ENCODE results near the gene EFR3B. TPM values are rescaled to one million over a fixed set of nuclear protein-coding genes. Genes with fewer than 3 reads are reported as not detected.

EFR3B gene
- total and polyA plus RNA-seq, 2 donors from 2014 or later = 0.39 to 1.1 TPM

GRCh38 chr2:25115249-25115883 lies 73.5 kb downstream of the EFR3B start:
- H3K27me3 ChIP-seq (ENCODE audit: control insufficient read depth, insufficient read depth, low read length) = no peaks in the 10 kb centered on the region
- no peak overlapping the region for H3K9ac ChIP-seq (ENCODE audit: low read length in 3 of 3)
- H3K4me1 ChIP-seq (ENCODE audit: control insufficient read depth in 2 of 3, insufficient read depth in 2 of 3, low read depth in 1 of 3, low read length in 3 of 3) = no peaks in the 10 kb centered on the region
- no peak overlapping the region for H3K4me3 ChIP-seq (ENCODE audit: low read length in 3 of 3)
- TF ChIP-seq, protein P1, sequence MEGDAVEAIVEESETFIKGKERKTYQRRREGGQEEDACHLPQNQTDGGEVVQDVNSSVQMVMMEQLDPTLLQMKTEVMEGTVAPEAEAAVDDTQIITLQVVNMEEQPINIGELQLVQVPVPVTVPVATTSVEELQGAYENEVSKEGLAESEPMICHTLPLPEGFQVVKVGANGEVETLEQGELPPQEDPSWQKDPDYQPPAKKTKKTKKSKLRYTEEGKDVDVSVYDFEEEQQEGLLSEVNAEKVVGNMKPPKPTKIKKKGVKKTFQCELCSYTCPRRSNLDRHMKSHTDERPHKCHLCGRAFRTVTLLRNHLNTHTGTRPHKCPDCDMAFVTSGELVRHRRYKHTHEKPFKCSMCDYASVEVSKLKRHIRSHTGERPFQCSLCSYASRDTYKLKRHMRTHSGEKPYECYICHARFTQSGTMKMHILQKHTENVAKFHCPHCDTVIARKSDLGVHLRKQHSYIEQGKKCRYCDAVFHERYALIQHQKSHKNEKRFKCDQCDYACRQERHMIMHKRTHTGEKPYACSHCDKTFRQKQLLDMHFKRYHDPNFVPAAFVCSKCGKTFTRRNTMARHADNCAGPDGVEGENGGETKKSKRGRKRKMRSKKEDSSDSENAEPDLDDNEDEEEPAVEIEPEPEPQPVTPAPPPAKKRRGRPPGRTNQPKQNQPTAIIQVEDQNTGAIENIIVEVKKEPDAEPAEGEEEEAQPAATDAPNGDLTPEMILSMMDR (IDR thresholded peaks at IDR 0.05; ENCODE audit: borderline replicate concordance, extremely low read depth, insufficient read depth) = no peak
- intact Hi-C loops (cut with DNase I) = no loop called here
- no peaks in the 10 kb centered on the region for H3K9me3 ChIP-seq (ENCODE audit: control insufficient read depth in 2 of 3, insufficient read depth in 1 of 3, low read length in 3 of 3)
- FAIRE-seq = no peak
- no peaks in the 10 kb centered on the region for H3K36me3 ChIP-seq (ENCODE audit: control insufficient read depth in 2 of 3, insufficient read depth in 3 of 3, low read length in 3 of 3)
- DNase-seq = no peak
- no peak overlapping the region for H3K27ac ChIP-seq (ENCODE audit: low read depth in 2 of 2, low read length in 2 of 2)

GRCh38 chr2:25115902-25116301 lies 74.0 kb downstream of the EFR3B start:
- H3K9ac ChIP-seq (ENCODE audit: low read length in 3 of 3) = no peak overlapping the region
- no peaks in the 10 kb centered on the region for H3K9me3 ChIP-seq (ENCODE audit: control insufficient read depth in 2 of 3, insufficient read depth in 1 of 3, low read length in 3 of 3)
- H3K4me3 ChIP-seq (ENCODE audit: low read length in 3 of 3) = no peak overlapping the region
- DNase-seq (no peak), FAIRE-seq (no peak)
- H3K27ac ChIP-seq (ENCODE audit: low read depth in 2 of 2, low read length in 2 of 2) = no peak overlapping the region
- intact Hi-C loops (cut with DNase I) = no loop called here
- TF ChIP-seq, protein P1 (IDR thresholded peaks at IDR 0.05; ENCODE audit: borderline replicate concordance, extremely low read depth, insufficient read depth) = no peak
- H3K4me1 ChIP-seq (ENCODE audit: control insufficient read depth in 2 of 3, insufficient read depth in 2 of 3, low read depth in 1 of 3, low read length in 3 of 3) = no peaks in the 10 kb centered on the region
- H3K27me3 ChIP-seq (ENCODE audit: control insufficient read depth, insufficient read depth, low read length) = no peaks in the 10 kb centered on the region
- no peaks in the 10 kb centered on the region for H3K36me3 ChIP-seq (ENCODE audit: control insufficient read depth in 2 of 3, insufficient read depth in 3 of 3, low read length in 3 of 3)

- H3K27me3 ChIP-seq (ENCODE audit: control insufficient read depth, insufficient read depth, low read length) = no peaks in the 10 kb centered on the region
- TF ChIP-seq, protein P1 (IDR thresholded peaks at IDR 0.05; ENCODE audit: borderline replicate concordance, extremely low read depth, insufficient read depth) = no peak
- H3K27ac ChIP-seq (ENCODE audit: low read depth in 2 of 2, low read length in 2 of 2) = no peak overlapping the region
- intact Hi-C loops (cut with DNase I) = no loop called here
- no peak for FAIRE-seq
- DNase-seq = no peak
- no peaks in the 10 kb centered on the region for H3K4me1 ChIP-seq (ENCODE audit: control insufficient read depth in 2 of 3, insufficient read depth in 2 of 3, low read depth in 1 of 3, low read length in 3 of 3)
- no peak overlapping the region for H3K4me3 ChIP-seq (ENCODE audit: low read length in 3 of 3)
- H3K9me3 ChIP-seq (ENCODE audit: control insufficient read depth in 2 of 3, insufficient read depth in 1 of 3, low read length in 3 of 3) = no peaks in the 10 kb centered on the region
- H3K36me3 ChIP-seq (ENCODE audit: control insufficient read depth in 2 of 3, insufficient read depth in 3 of 3, low read length in 3 of 3) = no peaks in the 10 kb centered on the region
- H3K9ac ChIP-seq (ENCODE audit: low read length in 3 of 3) = no peak overlapping the region
Observed at GRCh38 chr2:25116956-25117355, 75.1 kb downstream of the EFR3B start.

DNA sequence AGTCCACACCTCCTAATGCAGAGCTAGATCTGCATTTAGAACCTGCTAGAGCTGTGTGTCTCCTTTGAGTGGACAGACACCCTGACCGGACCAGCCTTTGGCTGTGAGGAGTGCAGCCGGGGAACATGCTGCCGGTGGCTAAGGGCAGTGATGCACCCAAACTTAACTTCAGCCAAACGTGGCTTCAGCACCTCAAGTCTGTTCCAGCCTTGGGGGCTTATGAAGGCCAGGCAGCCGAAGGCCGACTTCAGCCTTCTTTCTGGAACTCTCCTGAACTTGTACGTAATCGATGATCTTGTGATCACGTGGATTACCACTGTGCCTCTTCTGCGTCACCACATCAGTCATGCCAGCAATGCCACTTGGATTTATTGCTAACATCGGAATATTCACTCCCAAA lies 77.4 kb downstream of the EFR3B start:
- Histone ChIP-seq H3K36me3 (ENCODE audit: control insufficient read depth in 2 of 3, insufficient read depth in 3 of 3, low read length in 3 of 3) (no peaks in the 10 kb centered on the region), H3K4me3 (ENCODE audit: low read length in 3 of 3) (no peak overlapping the region), H3K4me1 (ENCODE audit: control insufficient read depth in 2 of 3, insufficient read depth in 2 of 3, low read depth in 1 of 3, low read length in 3 of 3) (no peaks in the 10 kb centered on the region), H3K27ac (ENCODE audit: low read depth in 2 of 2, low read length in 2 of 2) (no peak overlapping the region), H3K27me3 (ENCODE audit: control insufficient read depth, insufficient read depth, low read length) (no peaks in the 10 kb centered on the region), H3K9me3 (ENCODE audit: control insufficient read depth in 2 of 3, insufficient read depth in 1 of 3, low read length in 3 of 3) (no peaks in the 10 kb centered on the region), H3K9ac (ENCODE audit: low read length in 3 of 3) (no peak overlapping the region)
- intact Hi-C loops (cut with DNase I) = no loop called here
- DNase-seq = no peak
- TF ChIP-seq, protein P1 (IDR thresholded peaks at IDR 0.05; ENCODE audit: borderline replicate concordance, extremely low read depth, insufficient read depth) = no peak
- no peak for FAIRE-seq
